ENCODE data around the gene COL1A2. TPM values are rescaled to one million over a fixed set of nuclear protein-coding genes. Genes with fewer than 3 reads are reported as not detected.

Gene COL1A2
- polyA plus RNA-seq, 3 donors = not detected

- H3K4me1 ChIP-seq (ENCODE audit: control insufficient read depth in 1 of 2, insufficient read depth in 2 of 2, low read length in 2 of 2) = no peaks in the 10 kb centered on the region
- Mint-ChIP-seq H3K36me3 (no peaks in the 10 kb centered on the region), H3K27me3 (ENCODE audit: low read depth in 3 of 3) (peaks cover 0 to 6% (median 4%) of the 10 kb centered on the region in 3 donors), H3K4me3 (no peak overlapping the region), H3K27ac (no peak overlapping the region), H3K4me1 (no peaks in the 10 kb centered on the region), H3K9me3 (peaks cover 0 to 2% (median 0%) of the 10 kb centered on the region in 7 donors)
- no CpG with 5 or more reads among the region's 2 CpGs for WGBS (ENCODE audit: insufficient coverage)
- DNase-seq = no peak
- H3K9me3 ChIP-seq (replicated peaks in 1 of 2; ENCODE audit: control insufficient read depth in 1 of 2, insufficient read depth in 1 of 2, low read length in 2 of 2) = no peaks in the 10 kb centered on the region
- no peaks in the 10 kb centered on the region for H3K27me3 ChIP-seq (ENCODE audit: control insufficient read depth in 2 of 2, insufficient read depth in 2 of 2, low read length in 2 of 2)
- no peaks in the 10 kb centered on the region for H4K20me1 ChIP-seq (ENCODE audit: insufficient read depth, low read length)
- H3K79me2 ChIP-seq (ENCODE audit: insufficient read depth, low read length) = no peaks in the 10 kb centered on the region
- no peaks in the 10 kb centered on the region for H3K36me3 ChIP-seq (replicated peaks in 1 of 2; ENCODE audit: control insufficient read depth in 1 of 2, insufficient read depth in 2 of 2, low read length in 2 of 2)
- H3K4me2 ChIP-seq (replicated peaks; ENCODE audit: extremely low read depth, low read length, poor library complexity, severe bottlenecking) = no peak overlapping the region
- no peak overlapping the region for H3K27ac ChIP-seq (ENCODE audit: low read depth in 1 of 2, low read length in 2 of 2)
- no peak overlapping the region for H3K4me3 ChIP-seq (replicated peaks in 1 of 3; ENCODE audit: low read depth in 2 of 3, low read length in 3 of 3)
- intact Hi-C loops (cut with micrococcal nuclease) = no loop called here
- H3K9ac ChIP-seq (ENCODE audit: insufficient read depth, low read length, poor library complexity, severe bottlenecking) = no peak overlapping the region
- TF ChIP-seq CTCF (IDR thresholded peaks at IDR 0.05) = no peak
- no peak overlapping the region for H2AFZ ChIP-seq (ENCODE audit: insufficient read depth, low read depth, low read length, poor library complexity, severe bottlenecking)
Observed at GRCh38 chr7:94367949-94368348, 26.7 kb upstream of the COL1A2 start.

- Histone ChIP-seq H3K4me1 (ENCODE audit: control insufficient read depth in 1 of 2, insufficient read depth in 2 of 2, low read length in 2 of 2) (no peaks in the 10 kb centered on the region), H3K4me2 (replicated peaks; ENCODE audit: extremely low read depth, low read length, poor library complexity, severe bottlenecking) (no peak overlapping the region), H3K27ac (ENCODE audit: low read depth in 1 of 2, low read length in 2 of 2) (no peak overlapping the region), H3K79me2 (ENCODE audit: insufficient read depth, low read length) (no peaks in the 10 kb centered on the region), H3K36me3 (replicated peaks in 1 of 2; ENCODE audit: control insufficient read depth in 1 of 2, insufficient read depth in 2 of 2, low read length in 2 of 2) (no peaks in the 10 kb centered on the region), H2AFZ (ENCODE audit: insufficient read depth, low read depth, low read length, poor library complexity, severe bottlenecking) (no peak overlapping the region), H4K20me1 (ENCODE audit: insufficient read depth, low read length) (no peaks in the 10 kb centered on the region), H3K27me3 (ENCODE audit: control insufficient read depth in 2 of 2, insufficient read depth in 2 of 2, low read length in 2 of 2) (no peaks in the 10 kb centered on the region), H3K9me3 (replicated peaks in 1 of 2; ENCODE audit: control insufficient read depth in 1 of 2, insufficient read depth in 1 of 2, low read length in 2 of 2) (no peaks in the 10 kb centered on the region), H3K9ac (ENCODE audit: insufficient read depth, low read length, poor library complexity, severe bottlenecking) (no peak overlapping the region), H3K4me3 (replicated peaks in 1 of 3; ENCODE audit: low read depth in 2 of 3, low read length in 3 of 3) (no peak overlapping the region)
- Mint-ChIP-seq H3K36me3 (no peaks in the 10 kb centered on the region), H3K27ac (no peak overlapping the region), H3K27me3 (ENCODE audit: low read depth in 3 of 3) (peaks cover 0 to 6% (median 4%) of the 10 kb centered on the region in 3 donors), H3K4me3 (no peak overlapping the region), H3K9me3 (peaks cover 0 to 2% (median 0%) of the 10 kb centered on the region in 7 donors), H3K4me1 (no peaks in the 10 kb centered on the region)
- WGBS (ENCODE audit: insufficient coverage) = 76% methylated on average over 2 of the region's 5 CpGs
- TF ChIP-seq CTCF (IDR thresholded peaks at IDR 0.05) = no peak
- intact Hi-C loops (cut with micrococcal nuclease) = no loop called here
- no peak for DNase-seq
Observed at GRCh38 chr7:94368371-94368791, 26.3 kb upstream of the COL1A2 start.
